GM18907 (cell line): ENCODE data around the gene RBMS2.
A peak's percentile ranks its signal among the peaks of the same experiment; 100 is the strongest.

ENCODE experiments used
- ATAC-seq: cut with Tn5 transposase; IDR thresholded peaks from one replicate; pipeline ENCODE4 v1.9.1; 2021; ENCODE audit warnings: mild to moderate bottlenecking, moderate library complexity; ENCODE audit not compliant: unreplicated experiment

Gene RBMS2

DNA sequence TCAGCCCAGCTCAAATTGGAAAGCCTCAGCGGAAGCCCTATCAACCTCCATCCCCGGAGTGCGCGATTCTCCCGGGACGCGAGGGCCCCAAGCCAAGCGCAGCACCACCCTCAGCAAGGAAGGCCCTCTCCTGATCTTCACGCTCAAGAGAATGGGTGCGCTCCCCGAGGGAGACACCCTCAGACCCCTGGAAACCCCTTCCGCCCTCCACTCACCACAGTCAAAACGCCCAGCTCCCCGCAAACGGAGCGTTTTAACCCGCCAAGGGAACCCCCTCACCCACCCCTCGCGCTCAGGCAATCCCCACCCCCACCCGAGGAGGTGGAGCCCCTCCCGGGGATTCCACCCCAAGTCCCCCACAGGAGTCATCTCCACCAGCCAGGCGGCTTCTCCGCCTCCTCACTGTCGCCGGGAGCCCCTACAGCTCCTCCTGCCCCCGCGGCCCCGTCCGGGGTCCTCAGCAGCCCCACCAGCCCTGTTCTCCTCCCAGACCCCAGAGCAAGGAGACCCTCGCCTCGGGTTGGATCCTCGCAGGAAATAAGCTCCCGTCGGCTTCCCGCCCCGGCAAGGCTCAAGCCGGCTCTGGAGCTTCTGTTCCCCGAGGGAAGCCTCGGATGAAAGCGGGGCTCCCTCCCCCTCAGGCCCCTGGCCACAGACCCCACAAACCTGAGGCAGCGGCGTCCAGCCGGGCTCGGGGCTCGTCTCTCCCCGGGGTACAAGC, 108.0 kb downstream of the RBMS2 start:
- ATAC-seq = peak; percentile 11

GRCh38 chr12:56630180-56630632, 108.6 kb downstream of the RBMS2 start, which contains the start of gene BAZ2A:
TSS of gene BAZ2A (minus strand) at chr12:56630326. CDS start at chr12:56617530, 12,796 bp downstream.
- peak; percentile 54 for ATAC-seq

- peak; percentile 16 for ATAC-seq
Measured at GRCh38 chr12:56631790-56632700, 110.4 kb downstream of the RBMS2 start.

- ATAC-seq = no peak
Measured at GRCh38 chr12:56632701-56633467, 111.3 kb downstream of the RBMS2 start.

DNA sequence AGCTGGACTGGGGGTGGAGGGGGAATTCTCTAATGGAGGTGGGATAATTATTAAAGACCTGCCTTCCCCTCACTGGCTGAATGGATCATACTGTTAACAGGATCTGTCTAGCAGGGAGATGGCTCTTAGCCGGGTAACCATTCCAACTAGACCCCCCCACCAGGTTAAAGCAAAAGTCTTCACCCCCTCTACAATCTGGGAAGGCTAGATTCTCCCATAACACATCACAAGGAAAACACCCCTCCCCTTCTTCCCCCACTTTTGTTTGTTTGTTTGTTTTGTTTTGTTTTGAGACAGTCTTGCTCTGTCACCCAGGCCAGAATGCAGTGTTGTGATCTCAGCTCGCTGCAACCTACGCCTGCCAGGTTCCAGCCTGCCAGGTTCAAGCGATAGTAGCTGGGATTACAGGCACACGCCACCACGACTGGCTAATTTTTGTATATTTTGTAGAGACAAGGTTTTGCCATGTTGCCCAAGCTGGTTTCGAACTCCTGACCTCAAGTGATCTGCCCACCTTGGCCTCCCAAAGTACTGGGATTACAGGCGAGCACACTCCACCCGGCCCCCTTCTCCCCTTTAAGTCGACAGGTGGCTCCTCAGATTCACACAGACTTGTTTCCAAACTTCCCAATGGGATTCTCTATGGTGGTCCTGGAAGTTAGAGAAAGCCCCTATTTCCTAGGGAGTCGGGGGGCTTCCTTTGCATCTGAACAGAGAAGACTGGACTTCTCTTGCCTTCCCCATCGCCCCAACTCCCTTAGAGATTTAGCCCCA, 112.0 kb downstream of the RBMS2 start:
- no peak for ATAC-seq

DNA sequence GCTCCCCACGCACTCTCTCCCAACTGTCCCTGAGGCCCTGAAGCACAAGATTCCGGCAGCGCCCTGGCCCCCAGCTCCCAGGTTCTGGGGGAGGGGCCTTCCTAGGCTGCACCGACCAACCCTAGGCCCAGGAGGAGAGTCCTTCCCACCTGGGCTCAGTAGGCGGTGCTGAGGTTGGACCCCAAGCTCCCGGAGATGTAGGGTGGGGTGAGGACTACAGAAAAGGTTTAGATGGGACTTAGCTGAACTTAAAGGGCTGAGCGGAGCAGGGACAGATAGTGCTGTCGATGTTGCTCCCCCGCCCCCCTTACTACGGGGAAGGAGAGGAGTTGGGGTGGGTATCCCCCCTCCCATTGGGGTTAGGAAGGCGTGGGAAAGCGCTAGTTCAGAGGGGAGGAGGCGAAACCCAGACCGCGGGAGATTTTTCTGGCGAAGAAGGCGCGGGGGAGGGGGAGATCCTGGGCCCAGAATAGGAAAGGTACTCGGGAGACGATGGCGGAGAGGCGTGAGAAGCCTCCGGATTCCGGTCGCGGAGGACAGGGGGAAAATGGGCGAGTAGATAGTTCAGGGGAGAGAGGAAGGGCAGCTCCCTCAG, 112.7 kb downstream of the RBMS2 start:
- ATAC-seq = no peak

- ATAC-seq = peak; percentile 26
Measured at GRCh38 chr12:56634837-56635791, 113.5 kb downstream of the RBMS2 start.

- peak; percentile 48 for ATAC-seq
Measured at GRCh38 chr12:56635806-56636674, 114.4 kb downstream of the RBMS2 start.

- peak; percentile 55 for ATAC-seq
Measured at GRCh38 chr12:56636675-56637540, 115.3 kb downstream of the RBMS2 start.

- ATAC-seq = no peak
Measured at GRCh38 chr12:56637621-56638020, 116.0 kb downstream of the RBMS2 start.

DNA sequence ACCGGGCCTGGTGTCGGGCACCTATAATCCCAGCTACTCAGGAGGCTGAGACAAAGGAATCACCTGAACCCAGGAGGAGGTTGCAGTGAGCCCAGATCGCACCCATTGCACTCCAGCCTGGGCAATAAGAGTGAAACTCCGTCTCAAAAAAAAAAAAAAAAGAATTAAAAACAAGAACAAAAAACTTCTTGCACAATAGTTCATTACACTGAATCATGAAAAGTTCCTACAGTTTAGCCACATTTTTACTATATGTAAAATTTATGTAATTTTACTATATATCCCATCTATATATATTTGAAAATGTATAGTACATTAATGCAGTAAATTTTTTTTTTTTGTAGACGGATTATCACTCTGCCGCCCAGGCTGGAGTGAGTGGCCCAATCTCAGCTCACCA, 119.6 kb downstream of the RBMS2 start:
- no peak for ATAC-seq

- ATAC-seq = no peak
Measured at GRCh38 chr12:56644654-56645053, 123.0 kb downstream of the RBMS2 start.

DNA sequence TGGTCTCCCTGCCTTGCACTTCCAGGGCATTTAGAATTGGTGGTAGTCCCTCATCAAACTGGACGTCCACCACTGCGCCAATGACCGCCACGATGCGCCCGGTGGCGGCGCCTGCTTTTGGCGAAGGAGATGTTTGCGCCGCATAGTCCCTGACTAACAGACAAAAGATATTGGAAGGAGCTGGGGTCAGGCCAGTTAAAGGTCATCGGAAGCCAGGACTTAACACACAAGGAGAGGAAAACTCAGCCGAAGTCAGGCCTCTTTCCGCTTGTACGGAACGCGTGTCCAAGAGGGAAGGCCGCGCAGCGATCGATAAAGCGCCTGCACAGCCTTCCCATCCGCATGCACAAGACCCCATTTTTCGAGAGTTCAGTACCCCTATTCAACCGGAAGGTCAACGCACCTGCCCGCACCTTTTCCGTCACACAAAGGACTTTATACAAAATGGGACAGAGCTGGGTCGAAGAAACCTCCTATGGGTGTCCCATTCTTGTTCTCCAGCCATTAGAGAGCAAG, 123.6 kb downstream of the RBMS2 start:
- peak; percentile 3 for ATAC-seq
